GM12875 (cell line): ENCODE data around the gene POU4F2.

Experiments used
- H3K4me3 ChIP-seq: one replicate; pipeline ENCODE4 v1.5.1; 2011; ENCODE audit warnings: low read depth, low read length, control low read depth
- TF ChIP-seq, protein P1 (sequence below): IDR thresholded peaks from 2 replicates; pipeline ENCODE4 v1.5.1; 2011; ENCODE audit warnings: low read depth, mild to moderate bottlenecking, control low read depth, inconsistent platforms, low read length, moderate library complexity, borderline replicate concordance; ENCODE audit not compliant: insufficient read depth

Gene POU4F2

GRCh38 chr4:146637621-146638332, 916 bp upstream of the POU4F2 start:
- H3K4me3 ChIP-seq = no peak overlapping the region
- TF ChIP-seq, protein P1, sequence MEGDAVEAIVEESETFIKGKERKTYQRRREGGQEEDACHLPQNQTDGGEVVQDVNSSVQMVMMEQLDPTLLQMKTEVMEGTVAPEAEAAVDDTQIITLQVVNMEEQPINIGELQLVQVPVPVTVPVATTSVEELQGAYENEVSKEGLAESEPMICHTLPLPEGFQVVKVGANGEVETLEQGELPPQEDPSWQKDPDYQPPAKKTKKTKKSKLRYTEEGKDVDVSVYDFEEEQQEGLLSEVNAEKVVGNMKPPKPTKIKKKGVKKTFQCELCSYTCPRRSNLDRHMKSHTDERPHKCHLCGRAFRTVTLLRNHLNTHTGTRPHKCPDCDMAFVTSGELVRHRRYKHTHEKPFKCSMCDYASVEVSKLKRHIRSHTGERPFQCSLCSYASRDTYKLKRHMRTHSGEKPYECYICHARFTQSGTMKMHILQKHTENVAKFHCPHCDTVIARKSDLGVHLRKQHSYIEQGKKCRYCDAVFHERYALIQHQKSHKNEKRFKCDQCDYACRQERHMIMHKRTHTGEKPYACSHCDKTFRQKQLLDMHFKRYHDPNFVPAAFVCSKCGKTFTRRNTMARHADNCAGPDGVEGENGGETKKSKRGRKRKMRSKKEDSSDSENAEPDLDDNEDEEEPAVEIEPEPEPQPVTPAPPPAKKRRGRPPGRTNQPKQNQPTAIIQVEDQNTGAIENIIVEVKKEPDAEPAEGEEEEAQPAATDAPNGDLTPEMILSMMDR = no peak

GRCh38 chr4:146638333-146638785, 334 bp upstream of the POU4F2 start:
- no peak overlapping the region for H3K4me3 ChIP-seq
- TF ChIP-seq, protein P1 = no peak

DNA sequence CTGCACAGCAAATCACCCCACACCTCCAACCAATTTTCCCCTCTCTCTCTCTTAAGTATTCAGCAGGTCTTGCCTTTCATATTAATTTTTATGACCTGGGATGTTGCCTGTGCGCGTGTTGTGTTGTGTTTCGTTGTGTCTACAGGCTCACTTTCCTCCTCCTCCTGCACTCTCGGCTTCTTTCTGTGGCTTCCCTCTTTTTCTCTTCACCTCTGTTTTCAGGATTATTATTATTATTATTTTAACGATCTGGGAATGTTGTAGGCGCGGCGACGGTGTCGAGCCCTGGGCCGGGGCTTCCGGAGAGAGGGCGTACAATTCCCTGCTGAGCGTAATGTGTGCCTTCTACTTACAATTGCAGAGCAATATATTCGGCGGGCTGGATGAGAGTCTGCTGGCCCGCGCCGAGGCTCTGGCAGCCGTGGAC, 826 bp downstream of the POU4F2 start:
- H3K4me3 ChIP-seq = no peak overlapping the region
- TF ChIP-seq, protein P1 = no peak

DNA sequence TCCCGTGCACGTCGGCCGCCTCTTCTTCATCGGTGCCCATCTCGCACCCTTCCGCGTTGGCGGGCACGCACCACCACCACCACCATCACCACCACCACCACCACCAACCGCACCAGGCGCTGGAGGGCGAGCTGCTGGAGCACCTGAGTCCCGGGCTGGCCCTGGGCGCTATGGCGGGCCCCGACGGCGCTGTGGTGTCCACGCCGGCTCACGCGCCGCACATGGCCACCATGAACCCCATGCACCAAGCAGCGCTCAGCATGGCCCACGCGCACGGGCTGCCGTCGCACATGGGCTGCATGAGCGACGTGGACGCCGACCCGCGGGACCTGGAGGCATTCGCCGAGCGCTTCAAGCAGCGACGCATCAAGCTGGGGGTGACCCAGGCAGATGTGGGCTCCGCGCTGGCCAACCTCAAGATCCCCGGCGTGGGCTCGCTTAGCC, 1.4 kb downstream of the POU4F2 start:
- TF ChIP-seq, protein P1 = no peak
- H3K4me3 ChIP-seq = no peak overlapping the region

DNA sequence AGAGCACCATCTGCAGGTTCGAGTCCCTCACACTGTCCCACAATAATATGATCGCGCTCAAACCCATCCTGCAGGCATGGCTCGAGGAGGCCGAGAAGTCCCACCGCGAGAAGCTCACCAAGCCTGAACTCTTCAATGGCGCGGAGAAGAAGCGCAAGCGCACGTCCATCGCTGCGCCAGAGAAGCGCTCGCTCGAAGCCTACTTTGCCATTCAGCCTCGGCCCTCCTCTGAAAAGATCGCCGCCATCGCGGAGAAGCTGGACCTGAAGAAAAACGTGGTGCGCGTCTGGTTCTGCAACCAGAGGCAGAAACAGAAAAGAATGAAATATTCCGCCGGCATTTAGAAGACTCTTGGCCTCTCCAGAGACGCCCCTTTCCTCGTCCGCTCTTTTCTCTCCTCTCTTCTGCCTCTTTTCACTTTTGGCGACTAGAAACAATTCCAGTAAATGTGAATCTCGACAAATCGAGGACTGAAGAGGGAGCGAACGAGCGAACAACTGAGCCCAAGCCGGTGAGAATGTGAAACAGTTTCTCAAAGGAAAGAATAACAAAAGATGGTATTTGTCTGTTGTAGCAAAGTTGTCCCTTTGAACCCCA, 1.9 kb downstream of the POU4F2 start:
- no peak overlapping the region for H3K4me3 ChIP-seq
- TF ChIP-seq, protein P1 = no peak

DNA sequence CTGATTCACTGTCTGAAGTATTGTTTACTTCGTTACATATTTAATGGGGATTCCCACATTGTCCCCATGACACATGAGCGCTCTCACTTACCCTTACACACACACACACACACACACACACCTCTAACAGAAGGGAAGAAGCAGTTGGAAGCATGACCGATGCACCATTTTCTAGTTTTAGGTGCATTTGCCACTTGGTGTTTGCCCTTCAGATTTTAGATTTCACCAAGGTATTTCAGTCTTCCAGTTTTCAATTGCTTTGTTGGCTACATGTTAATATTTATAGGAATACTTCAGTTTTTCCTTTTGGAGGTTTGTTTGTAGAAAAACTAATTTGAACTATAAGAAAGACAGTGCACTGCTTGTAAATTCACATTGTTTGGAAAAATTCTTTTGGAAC, 3.1 kb downstream of the POU4F2 start:
- TF ChIP-seq, protein P1 = no peak
- H3K4me3 ChIP-seq = no peak overlapping the region
